AG09319 (cell line): ENCODE results near the gene POU4F1.

Source experiments
- DNase-seq: peaks from one replicate; pipeline ENCODE4 v3.0.0-alpha.2; 2010; ENCODE audit warnings: low read depth; ENCODE audit errors: extremely low read depth
- CTCF ChIP-seq: IDR thresholded peaks from 2 replicates; pipeline ENCODE4 v1.5.1; 2011; ENCODE audit warnings: low read depth, mild to moderate bottlenecking, inconsistent platforms, low read length, moderate library complexity

Gene POU4F1

GRCh38 chr13:78595495-78596398, 7.6 kb downstream of the POU4F1 start:
- no peak for DNase-seq
- no peak for TF ChIP-seq CTCF

DNA sequence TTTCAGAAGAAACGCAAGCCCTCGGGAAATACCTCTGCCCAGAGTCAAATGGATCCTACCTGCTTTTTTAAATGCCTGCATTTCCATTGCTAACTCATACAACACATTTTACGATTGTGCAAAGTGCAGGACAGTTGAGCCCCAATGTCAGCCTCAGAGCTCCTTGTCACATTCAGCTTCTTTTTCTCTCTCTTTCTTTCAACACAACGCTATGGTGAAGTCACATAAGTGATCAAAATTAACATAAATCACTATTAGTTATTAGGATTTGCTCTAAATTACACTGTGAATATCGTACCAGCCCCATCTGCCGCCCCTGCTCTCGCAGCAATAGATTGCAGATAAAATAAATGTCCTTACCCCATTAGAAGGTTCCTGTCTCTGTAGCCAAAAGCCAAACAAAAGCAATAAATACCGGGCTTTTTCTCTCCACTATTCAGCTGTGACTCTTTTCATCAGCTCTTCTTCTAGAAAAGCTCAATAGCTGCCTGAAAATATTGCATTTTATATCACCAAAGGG, 8.8 kb downstream of the POU4F1 start:
- no peak for TF ChIP-seq CTCF
- no peak for DNase-seq

- TF ChIP-seq CTCF = no peak
- no peak for DNase-seq
Observed at GRCh38 chr13:78593652-78594455, 9.5 kb downstream of the POU4F1 start.

DNA sequence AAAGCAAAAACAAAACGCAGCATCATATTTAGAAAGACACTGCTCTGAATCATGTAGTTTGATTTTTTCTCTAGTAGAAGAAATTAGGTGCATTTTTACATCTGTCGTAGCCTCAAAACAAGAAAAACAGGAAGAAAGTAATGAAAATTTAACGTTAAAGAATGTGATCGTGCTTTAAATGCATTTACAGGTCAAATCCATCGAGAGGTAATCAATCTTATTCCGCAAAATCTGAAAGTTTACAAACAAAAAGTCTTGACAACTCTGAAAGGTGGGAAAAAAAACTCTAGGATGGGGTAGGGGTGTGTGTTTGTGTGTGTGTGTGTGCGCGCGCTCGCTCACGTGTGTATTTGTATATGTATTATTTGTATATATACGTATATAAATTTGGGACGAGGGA, 10.2 kb downstream of the POU4F1 start:
- no peak for TF ChIP-seq CTCF
- no peak for DNase-seq

DNA sequence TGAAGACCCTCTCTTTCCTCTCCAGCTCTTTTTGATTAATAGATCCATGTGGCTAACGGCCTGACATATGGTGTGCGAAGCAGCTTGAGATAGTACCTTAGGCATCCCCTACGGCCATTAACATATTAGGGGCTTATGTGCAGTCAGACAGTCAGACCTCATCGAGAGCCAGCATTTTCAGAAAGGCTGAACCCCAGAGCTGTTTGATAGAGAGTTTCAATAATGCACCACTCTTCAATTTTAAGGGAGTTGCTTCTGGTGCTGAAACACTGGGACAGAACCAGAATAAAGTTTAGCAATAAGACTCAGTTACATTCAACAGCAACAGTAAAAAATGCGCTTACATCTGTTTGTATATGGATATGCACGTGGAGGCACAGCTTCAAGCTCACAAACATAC, 10.8 kb downstream of the POU4F1 start:
- no peak for TF ChIP-seq CTCF
- DNase-seq = no peak

- TF ChIP-seq CTCF = no peak
- no peak for DNase-seq
Observed at GRCh38 chr13:78589206-78589605, 14.1 kb downstream of the POU4F1 start.

- DNase-seq = no peak
- no peak for TF ChIP-seq CTCF
Observed at GRCh38 chr13:78587395-78587794, 16.0 kb downstream of the POU4F1 start.
